Caco-2 (cell line): ENCODE data around the gene NKX1-1. TPM values are rescaled to one million over a fixed set of nuclear protein-coding genes. Genes with fewer than 3 reads are reported as not detected.

ENCODE experiments used
- BruUV-seq: library from RNA; stranded (reverse); fragments of 400-500 nt; replicated peaks from 2 replicates; lab custom pipeline; 2021; lab: Mats Ljungman, UMichigan
- CTCF ChIA-PET: fragments of 300-600 bp; sonication (Branson Sonifier 250); formaldehyde crosslinking; loops from one replicate; lab custom pipeline; 2022; ENCODE audit warnings: antibody characterized with exemption; lab: Charles Lee
- POLR2A ChIA-PET: fragments of 300-600 bp; sonication (Branson Sonifier 250); formaldehyde crosslinking; loops from one replicate; lab custom pipeline; 2022; ENCODE audit warnings: antibody characterized with exemption; lab: Charles Lee
- DNase-seq, 2 experiments: peaks; one replicate each; pipeline versions ENCODE4 v3.0.0 to v3.0.0-alpha.2; 2020 to 2022
- H3K27me3 ChIP-seq: replicated peaks from 2 replicates; pipeline ENCODE4 v1.6.0; 2011; ENCODE audit warnings: low read length; ENCODE audit not compliant: control insufficient read depth, insufficient read depth
- H3K36me3 ChIP-seq: 2 replicates; pipeline ENCODE4 v1.5.1; 2011; ENCODE audit warnings: low read length; ENCODE audit not compliant: control insufficient read depth, insufficient read depth
- H3K4me1 ChIP-seq: fragments of 250-450 bp; sonication (Bioruptor Pico); 2 replicates; pipeline ENCODE4 v1.5.1; 2020; ENCODE audit warnings: mild to moderate bottlenecking
- H3K4me3 ChIP-seq: 2 replicates; pipeline ENCODE4 v1.5.1; 2011; ENCODE audit warnings: low read depth, mild to moderate bottlenecking, control low read depth, low read length
- H3K9me3 ChIP-seq: fragments of 250-450 bp; sonication (Bioruptor Pico); 2 replicates; pipeline ENCODE4 v1.5.1; 2020; ENCODE audit warnings: mild to moderate bottlenecking, moderate library complexity
- H3K27ac Mint-ChIP-seq: one replicate; pipeline ENCODE4 v1.8.0; 2022; ENCODE audit warnings: mixed read lengths; ENCODE audit not compliant: unreplicated experiment
- H3K27me3 Mint-ChIP-seq: one replicate; pipeline ENCODE4 v1.8.0; 2022; ENCODE audit warnings: mixed read lengths; ENCODE audit not compliant: insufficient read depth, unreplicated experiment
- H3K36me3 Mint-ChIP-seq: one replicate; pipeline ENCODE4 v1.8.0; 2022; ENCODE audit warnings: mild to moderate bottlenecking, mixed read lengths; ENCODE audit not compliant: insufficient read depth, unreplicated experiment
- H3K4me1 Mint-ChIP-seq: one replicate; pipeline ENCODE4 v1.8.0; 2022; ENCODE audit warnings: low read depth, mixed read lengths; ENCODE audit not compliant: unreplicated experiment
- H3K4me3 Mint-ChIP-seq: one replicate; pipeline ENCODE4 v1.8.0; 2022; ENCODE audit warnings: mild to moderate bottlenecking, moderate library complexity, mixed read lengths; ENCODE audit not compliant: unreplicated experiment
- H3K9me3 Mint-ChIP-seq: one replicate; pipeline ENCODE4 v1.8.0; 2022; ENCODE audit warnings: mixed read lengths; ENCODE audit not compliant: unreplicated experiment
- intact Hi-C: fragments of 100-400 bp; cut with micrococcal nuclease; formaldehyde crosslinking; loops from one replicate; pipeline ENCODE4 v1.10.0; 2022; ENCODE audit not compliant: unreplicated experiment
- total RNA-seq: library from RNA; stranded (reverse); gene quantifications from 2 replicates; pipeline ENCODE4 v1.2.3, GENCODE V29; 2022
- TF ChIP-seq, protein P1 (sequence below), 2 experiments: fragments of 200-600 bp in 1 of 2; IDR thresholded peaks; 1 replicate in 1 of 2; 2 replicates in 1 of 2; pipeline versions ENCODE4 v1.5.1 to v1.8.0; 2011 to 2022; ENCODE audit warnings: antibody characterized with exemption in 1 of 2, control low read depth in 1 of 2, inconsistent platforms in 1 of 2, low read depth in 1 of 2, low read length in 1 of 2, mild to moderate bottlenecking in 1 of 2, moderate library complexity in 1 of 2; ENCODE audit not compliant: insufficient read depth in 1 of 2, severe bottlenecking in 1 of 2, unreplicated experiment in 1 of 2

The NKX1-1 gene
- total RNA-seq, 1 experiment from 2014 or later, result not detected

DNA sequence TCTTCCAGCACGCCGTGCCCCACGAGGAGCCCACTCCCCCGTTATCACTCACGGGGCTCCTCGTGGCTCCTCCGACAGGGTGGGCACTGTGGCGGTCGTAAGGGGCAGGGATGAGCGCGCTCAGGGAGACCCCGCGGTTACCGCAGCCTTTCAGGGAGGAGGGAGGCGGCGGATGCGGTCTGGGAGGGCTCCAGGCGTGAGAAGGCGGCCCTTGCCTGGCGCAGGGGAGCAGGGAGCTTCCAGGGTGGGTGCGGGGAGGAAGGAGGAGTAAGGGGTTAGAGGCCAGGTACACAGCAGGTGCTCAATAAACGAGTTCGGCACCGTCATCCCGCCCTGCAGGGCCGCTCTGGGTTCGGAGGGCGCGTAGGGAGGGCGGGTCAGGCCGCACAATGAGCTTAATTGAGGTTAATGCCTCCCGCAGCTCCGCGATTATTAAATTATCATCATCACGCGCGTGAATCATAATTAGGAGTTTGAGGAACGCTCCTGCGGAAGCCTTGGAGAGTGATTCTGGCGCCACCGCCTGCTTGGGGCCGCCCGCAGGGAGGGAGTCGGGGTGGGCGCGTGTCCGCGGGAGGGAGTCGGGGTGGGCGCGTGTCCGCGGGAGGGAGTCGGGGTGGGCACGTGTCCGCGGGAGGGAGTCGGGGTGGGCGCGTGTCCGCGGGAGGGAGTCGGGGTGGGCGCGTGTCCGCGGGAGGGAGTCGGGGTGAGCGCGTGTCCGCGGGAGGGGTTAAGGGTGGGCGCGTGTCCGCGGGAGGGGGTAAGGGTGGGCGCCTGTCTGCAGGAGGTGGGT, 7.6 kb upstream of the NKX1-1 start:
- peaks cover 2% of the 10 kb centered on the region for H3K27me3 Mint-ChIP-seq
- ChIA-PET POLR2A (no interaction called here), CTCF (no interaction called here)
- no peaks in the 10 kb centered on the region for H3K36me3 ChIP-seq
- H3K36me3 Mint-ChIP-seq, result peaks cover 6% of the 10 kb centered on the region
- TF ChIP-seq, protein P1, sequence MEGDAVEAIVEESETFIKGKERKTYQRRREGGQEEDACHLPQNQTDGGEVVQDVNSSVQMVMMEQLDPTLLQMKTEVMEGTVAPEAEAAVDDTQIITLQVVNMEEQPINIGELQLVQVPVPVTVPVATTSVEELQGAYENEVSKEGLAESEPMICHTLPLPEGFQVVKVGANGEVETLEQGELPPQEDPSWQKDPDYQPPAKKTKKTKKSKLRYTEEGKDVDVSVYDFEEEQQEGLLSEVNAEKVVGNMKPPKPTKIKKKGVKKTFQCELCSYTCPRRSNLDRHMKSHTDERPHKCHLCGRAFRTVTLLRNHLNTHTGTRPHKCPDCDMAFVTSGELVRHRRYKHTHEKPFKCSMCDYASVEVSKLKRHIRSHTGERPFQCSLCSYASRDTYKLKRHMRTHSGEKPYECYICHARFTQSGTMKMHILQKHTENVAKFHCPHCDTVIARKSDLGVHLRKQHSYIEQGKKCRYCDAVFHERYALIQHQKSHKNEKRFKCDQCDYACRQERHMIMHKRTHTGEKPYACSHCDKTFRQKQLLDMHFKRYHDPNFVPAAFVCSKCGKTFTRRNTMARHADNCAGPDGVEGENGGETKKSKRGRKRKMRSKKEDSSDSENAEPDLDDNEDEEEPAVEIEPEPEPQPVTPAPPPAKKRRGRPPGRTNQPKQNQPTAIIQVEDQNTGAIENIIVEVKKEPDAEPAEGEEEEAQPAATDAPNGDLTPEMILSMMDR (IDR thresholded peaks at IDR 0.05; ENCODE audit: insufficient read depth in 1 of 2, low read depth in 1 of 2, low read length in 1 of 2, severe bottlenecking in 1 of 2, unreplicated experiment in 1 of 2), result no peak
- no peak for DNase-seq
- no peak overlapping the region for H3K27ac Mint-ChIP-seq
- no peaks in the 10 kb centered on the region for H3K4me1 Mint-ChIP-seq
- H3K27me3 ChIP-seq, result no peaks in the 10 kb centered on the region
- no peak overlapping the region for H3K4me3 Mint-ChIP-seq
- no peak overlapping the region for H3K4me3 ChIP-seq
- no peaks in the 10 kb centered on the region for H3K4me1 ChIP-seq
- no peaks in the 10 kb centered on the region for H3K9me3 Mint-ChIP-seq
- BruUV-seq, result no TSS peak
- intact Hi-C loops, result no loop called here
- H3K9me3 ChIP-seq, result no peaks in the 10 kb centered on the region

DNA sequence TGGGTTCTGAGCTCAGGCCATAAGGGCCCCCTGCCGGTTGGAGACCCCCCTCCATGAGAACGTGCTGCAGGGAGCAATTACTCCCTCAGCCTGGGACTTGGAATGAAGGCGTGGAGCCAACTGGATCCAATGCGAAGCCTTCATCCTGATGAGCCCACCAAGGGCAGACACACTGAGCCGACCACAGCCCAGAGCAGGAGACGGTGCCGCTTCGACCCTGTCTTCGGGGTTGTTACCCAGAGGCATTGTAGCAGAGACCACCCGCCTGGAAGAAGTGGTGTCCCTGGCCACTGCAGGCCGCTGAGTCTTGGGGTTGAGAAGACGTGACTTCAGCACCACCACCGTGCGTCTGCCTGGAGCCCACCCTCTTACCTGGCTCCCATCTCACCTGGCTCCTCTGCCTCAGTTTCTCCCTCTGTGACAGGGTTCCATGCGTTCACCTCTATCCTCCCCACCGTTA, 7.0 kb upstream of the NKX1-1 start:
- Histone ChIP-seq H3K27me3 (no peaks in the 10 kb centered on the region), H3K4me3 (no peak overlapping the region), H3K9me3 (no peaks in the 10 kb centered on the region), H3K36me3 (no peaks in the 10 kb centered on the region), H3K4me1 (no peaks in the 10 kb centered on the region)
- TF ChIP-seq, protein P1 (IDR thresholded peaks at IDR 0.05; ENCODE audit: insufficient read depth in 1 of 2, low read depth in 1 of 2, low read length in 1 of 2, severe bottlenecking in 1 of 2, unreplicated experiment in 1 of 2), result no peak
- H3K27ac Mint-ChIP-seq, result no peak overlapping the region
- ChIA-PET POLR2A (no interaction called here), CTCF (no interaction called here)
- peaks cover 6% of the 10 kb centered on the region for H3K36me3 Mint-ChIP-seq
- no peaks in the 10 kb centered on the region for H3K4me1 Mint-ChIP-seq
- no TSS peak for BruUV-seq
- no peaks in the 10 kb centered on the region for H3K9me3 Mint-ChIP-seq
- H3K4me3 Mint-ChIP-seq, result no peak overlapping the region
- intact Hi-C loops, result no loop called here
- DNase-seq, result no peak
- no peaks in the 10 kb centered on the region for H3K27me3 Mint-ChIP-seq

- intact Hi-C loops, result no loop called here
- CTCF ChIA-PET, result no interaction called here
- no TSS peak for BruUV-seq
- Histone ChIP-seq H3K4me1 (no peaks in the 10 kb centered on the region), H3K9me3 (no peaks in the 10 kb centered on the region), H3K4me3 (no peak overlapping the region), H3K36me3 (no peaks in the 10 kb centered on the region), H3K27me3 (no peaks in the 10 kb centered on the region)
- POLR2A ChIA-PET, result no interaction called here
- DNase-seq, result no peak
- Mint-ChIP-seq H3K27ac (no peak overlapping the region), H3K9me3 (no peaks in the 10 kb centered on the region), H3K27me3 (no peaks in the 10 kb centered on the region), H3K4me1 (no peaks in the 10 kb centered on the region), H3K4me3 (no peak overlapping the region), H3K36me3 (peaks cover 6% of the 10 kb centered on the region)
- TF ChIP-seq, protein P1 (IDR thresholded peaks at IDR 0.05; ENCODE audit: insufficient read depth in 1 of 2, low read depth in 1 of 2, low read length in 1 of 2, severe bottlenecking in 1 of 2, unreplicated experiment in 1 of 2), result no peak
Observed at GRCh38 chr4:1412376-1413203, 6.3 kb upstream of the NKX1-1 start.
